Left lung (tissue), 10 donors: ENCODE measurements around the gene GALNT8. TPM values are rescaled to one million over a fixed set of nuclear protein-coding genes. Genes with fewer than 3 reads are reported as not detected.
"Not testable (repeated sequence)": the region's sequence is repeated elsewhere in the genome, so short reads cannot be mapped to it uniquely, and the experiment has no call there.

Source experiments
- ATAC-seq: fragments of 200-7000 bp; cut with Tn5 transposase; one replicate; pipeline ENCODE4 v1.9.1; 2020; ENCODE audit warnings: moderate library complexity
- DNase-seq, 4 donors: peaks; one replicate each; pipeline ENCODE4 v3.0.0-alpha.2; 2013 to 2020
- H3K27ac ChIP-seq, 2 donors: fragments of 200-600 bp; sonication (generic) in 1 of 2; one replicate each; pipeline versions ENCODE4 v1.5.0 to v1.8.0; 2020 to 2021
- H3K27me3 ChIP-seq, 2 donors: fragments of 200-600 bp; sonication (generic) in 1 of 2; one replicate each; pipeline versions ENCODE4 v1.5.0 to v1.8.0; 2020 to 2021
- H3K36me3 ChIP-seq, 2 donors: fragments of 200-600 bp; sonication (generic) in 1 of 2; one replicate each; pipeline versions ENCODE4 v1.5.0 to v1.8.0; 2020 to 2021
- H3K4me1 ChIP-seq, 2 donors: fragments of 200-600 bp; one replicate each; pipeline ENCODE4 v1.8.0; 2021
- H3K4me3 ChIP-seq, 2 donors: fragments of 200-600 bp; sonication (generic) in 1 of 2; one replicate each; pipeline versions ENCODE4 v1.5.0 to v1.8.0; 2020 to 2021; ENCODE audit warnings: mild to moderate bottlenecking in 1 of 2
- H3K9me3 ChIP-seq, 2 donors: fragments of 200-600 bp; sonication (generic) in 1 of 2; one replicate each; pipeline versions ENCODE4 v1.5.0 to v1.8.0; 2020 to 2021
- CTCF ChIP-seq, 2 donors: fragments of 200-600 bp; sonication (generic) in 1 of 2; IDR thresholded peaks; one replicate each; pipeline versions ENCODE4 v1.5.0 to v1.8.0; 2021; ENCODE audit warnings: antibody characterized with exemption in 2 of 2
- intact Hi-C, 2 donors: fragments of 100-400 bp; cut with DNase I; formaldehyde crosslinking; loops; one replicate each; pipeline versions ENCODE4 v1.11.2 to v1.14.2; 2022
- polyA plus RNA-seq, 6 donors: library from polyadenylated mRNA; unstranded; fragments of 120-200 nt; gene quantifications; one replicate each; pipeline ENCODE4 v1.2.1, GENCODE V29; 2013; ENCODE audit not compliant: insufficient read length in 6 of 6
- total RNA-seq, 2 donors: library from RNA; stranded (reverse); fragmentation: NEBNext Ultra II Directional; extraction: Animal tissue kit (Norgen Biotek cat#: 25700); gene quantifications; one replicate each; pipeline ENCODE4 v1.2.1, GENCODE V29; 2021
- donor health status: DM: no; HTN: yes; CAD: no.
- donor health status: DM: no; HTN: no; CAD: no.

GALNT8 gene
- total and polyA plus RNA-seq, 8 donors, result 0.09 to 2.3 (median 1.3) TPM

GRCh38 chr12:4707306-4707705 is 12.9 kb upstream of the GALNT8 start:
- peaks cover 2 to 5% of the 10 kb centered on the region in 2 donors for H3K27me3 ChIP-seq
- no peak for TF ChIP-seq CTCF (IDR thresholded peaks at IDR 0.05)
- ATAC-seq (no peak), DNase-seq (no peak)
- intact Hi-C loops, result no loop called here
- no peak overlapping the region for H3K4me3 ChIP-seq
- no peaks in the 10 kb centered on the region for H3K4me1 ChIP-seq
- H3K27ac ChIP-seq, result no peak overlapping the region
- H3K36me3 ChIP-seq, result no peaks in the 10 kb centered on the region
- no peaks in the 10 kb centered on the region for H3K9me3 ChIP-seq

- intact Hi-C loops, result no loop called here
- DNase-seq (no peak), ATAC-seq (no peak)
- TF ChIP-seq CTCF (IDR thresholded peaks at IDR 0.05), result no peak
- Histone ChIP-seq H3K36me3 (no peaks in the 10 kb centered on the region), H3K9me3 (no peaks in the 10 kb centered on the region), H3K27me3 (peaks cover 2 to 5% of the 10 kb centered on the region in 2 donors), H3K27ac (no peak overlapping the region), H3K4me3 (no peak overlapping the region), H3K4me1 (no peaks in the 10 kb centered on the region)
Observed at GRCh38 chr12:4710113-4710512, 10.1 kb upstream of the GALNT8 start.

GRCh38 chr12:4714879-4715278 is 5.3 kb upstream of the GALNT8 start:
- no peak for ATAC-seq
- H3K36me3 ChIP-seq, result no peaks in the 10 kb centered on the region
- intact Hi-C loops, result no loop called here
- no peak overlapping the region for H3K4me3 ChIP-seq
- no peaks in the 10 kb centered on the region for H3K4me1 ChIP-seq
- H3K27ac ChIP-seq, result no peak overlapping the region
- TF ChIP-seq CTCF (IDR thresholded peaks at IDR 0.05), result no peak
- peaks cover 0 to 5% of the 10 kb centered on the region in 2 donors for H3K27me3 ChIP-seq
- no peaks in the 10 kb centered on the region for H3K9me3 ChIP-seq
- no peak for DNase-seq

- H3K4me3 ChIP-seq, result no peak overlapping the region
- no peak for ATAC-seq
- no peaks in the 10 kb centered on the region for H3K9me3 ChIP-seq
- no peaks in the 10 kb centered on the region for H3K36me3 ChIP-seq
- TF ChIP-seq CTCF (IDR thresholded peaks at IDR 0.05), result no peak
- DNase-seq, result no peak
- H3K4me1 ChIP-seq, result no peaks in the 10 kb centered on the region
- intact Hi-C loops, result no loop called here
- H3K27me3 ChIP-seq, result peaks cover 0 to 30% of the 10 kb centered on the region in 2 donors
- H3K27ac ChIP-seq, result no peak overlapping the region
Observed at GRCh38 chr12:4717806-4718205, 2.4 kb upstream of the GALNT8 start.

GRCh38 chr12:4720637-4720995 is 416 bp downstream of the GALNT8 start:
- Histone ChIP-seq H3K27me3 (peaks cover 0 to 31% of the 10 kb centered on the region in 2 donors), H3K27ac (no peak overlapping the region), H3K9me3 (no peaks in the 10 kb centered on the region), H3K36me3 (no peaks in the 10 kb centered on the region), H3K4me1 (no peaks in the 10 kb centered on the region), H3K4me3 (no peak overlapping the region)
- ATAC-seq, result no peak
- DNase-seq, result no peak
- TF ChIP-seq CTCF (IDR thresholded peaks at IDR 0.05), result no peak
- intact Hi-C loops, result no loop called here

- ATAC-seq, H3K9me3 ChIP-seq, H3K4me3 ChIP-seq, H3K27ac ChIP-seq, DNase-seq, H3K36me3 ChIP-seq, intact Hi-C loops, H3K4me1 ChIP-seq: not testable (repeated sequence)
- peaks cover 0 to 31% of the 10 kb centered on the region in 2 donors for H3K27me3 ChIP-seq
Observed at GRCh38 chr12:4721587-4721986, 1.4 kb downstream of the GALNT8 start.
